Measurements from ENCODE around the gene NAGLU. TPM values are rescaled to one million over a fixed set of nuclear protein-coding genes. Genes with fewer than 3 reads are reported as not detected.

Gene NAGLU
- total and polyA plus RNA-seq, 2 of the 13 experiments (the other 11 are each of a cell fraction or from before 2014, with no cell fraction given), result 28.2 to 40.1 TPM

GRCh38 chr17:42522263-42522790 lies 13.7 kb upstream of the NAGLU start (continued):
- peak; percentile 63; the same call in 1 of the 2 replicates for TF ChIP-seq MTERF4 (CRISPR knock-in tag; IDR thresholded peaks at IDR 0.05)
- TF ChIP-seq RAD51 (IDR thresholded peaks at IDR 0.05; ENCODE audit: borderline replicate concordance), result no peak
- no peak for TF ChIP-seq DNMT3B (CRISPR knock-in tag; conservative IDR thresholded peaks at IDR 0.05)
- TF ChIP-seq ZNF10 (CRISPR knock-in tag; IDR thresholded peaks at IDR 0.05; ENCODE audit: borderline replicate concordance, low read depth), result no peak
- TF ChIP-seq ZNF446 (CRISPR knock-in tag; IDR thresholded peaks at IDR 0.05), result 0 out of 2 replicates have a peak, but pooled peaks have one; percentile 50
- TF ChIP-seq ZSCAN30 (CRISPR knock-in tag; IDR thresholded peaks at IDR 0.05), result no peak
- TF ChIP-seq ZNF12 (CRISPR knock-in tag; IDR thresholded peaks at IDR 0.05), result no peak
- no peak for TF ChIP-seq IKZF1 (IDR thresholded peaks at IDR 0.05)
- peak; percentile 59 for TF ChIP-seq ZMYM4 (CRISPR knock-in tag; IDR thresholded peaks at IDR 0.05)
- no peak for TF ChIP-seq CHCHD3 (CRISPR knock-in tag; IDR thresholded peaks at IDR 0.05)
- TF ChIP-seq ZNF354B (CRISPR knock-in tag; IDR thresholded peaks at IDR 0.05), result no peak
- 0 out of 2 replicates have a peak, but pooled peaks have one; percentile 25 for TF ChIP-seq ZNF317 (CRISPR knock-in tag; IDR thresholded peaks at IDR 0.05)
- no peak for TF ChIP-seq ZNF746 (CRISPR knock-in tag; IDR thresholded peaks at IDR 0.05)
- peak; percentile 65 for TF ChIP-seq NCOA2 (CRISPR knock-in tag; IDR thresholded peaks at IDR 0.05)
- no peak for TF ChIP-seq ZBTB39 (CRISPR knock-in tag; IDR thresholded peaks at IDR 0.05)
- TF ChIP-seq ONECUT2 (CRISPR knock-in tag; IDR thresholded peaks at IDR 0.05), result no peak
- TF ChIP-seq SIN3A (IDR thresholded peaks at IDR 0.05; ENCODE audit: borderline replicate concordance, low read depth, low read length), result no peak
- TF ChIP-seq HOXA7 (CRISPR knock-in tag; IDR thresholded peaks at IDR 0.05), result no peak
- no peak for TF ChIP-seq FLYWCH1 (CRISPR knock-in tag; IDR thresholded peaks at IDR 0.05)
- TF ChIP-seq NR2F1 (CRISPR knock-in tag; IDR thresholded peaks at IDR 0.05), result peak; percentile 53 to 77; a peak in 2 of 4 replicates
- TF ChIP-seq, protein P1, sequence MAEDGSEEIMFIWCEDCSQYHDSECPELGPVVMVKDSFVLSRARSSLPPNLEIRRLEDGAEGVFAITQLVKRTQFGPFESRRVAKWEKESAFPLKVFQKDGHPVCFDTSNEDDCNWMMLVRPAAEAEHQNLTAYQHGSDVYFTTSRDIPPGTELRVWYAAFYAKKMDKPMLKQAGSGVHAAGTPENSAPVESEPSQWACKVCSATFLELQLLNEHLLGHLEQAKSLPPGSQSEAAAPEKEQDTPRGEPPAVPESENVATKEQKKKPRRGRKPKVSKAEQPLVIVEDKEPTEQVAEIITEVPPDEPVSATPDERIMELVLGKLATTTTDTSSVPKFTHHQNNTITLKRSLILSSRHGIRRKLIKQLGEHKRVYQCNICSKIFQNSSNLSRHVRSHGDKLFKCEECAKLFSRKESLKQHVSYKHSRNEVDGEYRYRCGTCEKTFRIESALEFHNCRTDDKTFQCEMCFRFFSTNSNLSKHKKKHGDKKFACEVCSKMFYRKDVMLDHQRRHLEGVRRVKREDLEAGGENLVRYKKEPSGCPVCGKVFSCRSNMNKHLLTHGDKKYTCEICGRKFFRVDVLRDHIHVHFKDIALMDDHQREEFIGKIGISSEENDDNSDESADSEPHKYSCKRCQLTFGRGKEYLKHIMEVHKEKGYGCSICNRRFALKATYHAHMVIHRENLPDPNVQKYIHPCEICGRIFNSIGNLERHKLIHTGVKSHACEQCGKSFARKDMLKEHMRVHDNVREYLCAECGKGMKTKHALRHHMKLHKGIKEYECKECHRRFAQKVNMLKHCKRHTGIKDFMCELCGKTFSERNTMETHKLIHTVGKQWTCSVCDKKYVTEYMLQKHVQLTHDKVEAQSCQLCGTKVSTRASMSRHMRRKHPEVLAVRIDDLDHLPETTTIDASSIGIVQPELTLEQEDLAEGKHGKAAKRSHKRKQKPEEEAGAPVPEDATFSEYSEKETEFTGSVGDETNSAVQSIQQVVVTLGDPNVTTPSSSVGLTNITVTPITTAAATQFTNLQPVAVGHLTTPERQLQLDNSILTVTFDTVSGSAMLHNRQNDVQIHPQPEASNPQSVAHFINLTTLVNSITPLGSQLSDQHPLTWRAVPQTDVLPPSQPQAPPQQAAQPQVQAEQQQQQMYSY (CRISPR knock-in tag; IDR thresholded peaks at IDR 0.05), result no peak
- TF ChIP-seq ZNF235 (CRISPR knock-in tag; IDR thresholded peaks at IDR 0.05; ENCODE audit: borderline replicate concordance), result no peak
- TF ChIP-seq HOXA5 (CRISPR knock-in tag; IDR thresholded peaks at IDR 0.05), result no peak
- TF ChIP-seq ZNF724P (CRISPR knock-in tag; IDR thresholded peaks at IDR 0.05; ENCODE audit: borderline replicate concordance), result no peak
- no peak for TF ChIP-seq RNF2 (conservative IDR thresholded peaks at IDR 0.05; ENCODE audit: low read depth)
- TF ChIP-seq TEF (CRISPR knock-in tag; IDR thresholded peaks at IDR 0.05), result no peak

All from HepG2 (cell line).